Esophagus muscularis mucosa (tissue), 4 donors: ENCODE results near the gene SLC38A2. TPM values are rescaled to one million over a fixed set of nuclear protein-coding genes. Genes with fewer than 3 reads are reported as not detected.

Experiments used
- DNase-seq: peaks from one replicate; pipeline ENCODE4 v3.0.0-alpha.2; 2017; ENCODE audit errors: extremely low spot score
- H3K27ac ChIP-seq, 4 donors: fragments of 200-600 bp; sonication (generic); replicated peaks in 1 of 4; 1 replicate in 3 of 4; 2 replicates in 1 of 4; pipeline ENCODE4 v1.5.1; 2016 to 2019; ENCODE audit warnings: mild to moderate bottlenecking in 1 of 4
- H3K27me3 ChIP-seq, 4 donors: fragments of 200-600 bp; sonication (generic); one replicate each; pipeline versions ENCODE4 v1.5.1 to v1.6.0; 2016 to 2019
- H3K36me3 ChIP-seq, 4 donors: fragments of 200-600 bp; sonication (generic); one replicate each; pipeline ENCODE4 v1.5.1; 2016 to 2019
- H3K4me1 ChIP-seq, 4 donors: fragments of 200-600 bp; sonication (generic); one replicate each; pipeline ENCODE4 v1.5.1; 2016 to 2019
- H3K4me3 ChIP-seq, 4 donors: fragments of 200-600 bp; sonication (generic); 1 replicate in 2 of 4; 2 replicates in 2 of 4; pipeline ENCODE4 v1.5.1; 2016 to 2019; ENCODE audit warnings: mild to moderate bottlenecking in 4 of 4, moderate library complexity in 1 of 4
- H3K9me3 ChIP-seq, 4 donors: fragments of 200-600 bp; sonication (generic); 1 replicate in 3 of 4; 2 replicates in 1 of 4; pipeline ENCODE4 v1.5.1; 2016 to 2019
- CTCF ChIP-seq, 3 experiments: fragments of 200-600 bp in 2 of 3; fragments of 450-650 bp in 1 of 3; sonication (generic) in 2 of 3; IDR thresholded peaks; one replicate each; pipeline ENCODE4 v1.5.1; 2017 to 2019; ENCODE audit warnings: antibody characterized with exemption in 3 of 3, mild to moderate bottlenecking in 2 of 3, moderate library complexity in 1 of 3
- EP300 ChIP-seq: sonication (generic); formaldehyde crosslinking; IDR thresholded peaks from one replicate; pipeline ENCODE4 v1.6.1; 2017; ENCODE audit warnings: antibody characterized with exemption
- POLR2A ChIP-seq: fragments of 450-650 bp; IDR thresholded peaks from one replicate; pipeline ENCODE4 v1.6.1; 2017; ENCODE audit warnings: antibody characterized with exemption, moderate library complexity, mild to moderate bottlenecking, low read depth
- POLR2AphosphoS5 ChIP-seq, 2 donors: sonication (generic); formaldehyde crosslinking; IDR thresholded peaks; one replicate each; pipeline ENCODE4 v1.6.1; 2017; ENCODE audit warnings: antibody characterized with exemption in 2 of 2
- WGBS: methylation state at CpG from one replicate; pipeline ENCODE4 v1.1.5; 2018; 5-methylcytosine and 5-hydroxymethylcytosine counted together
- intact Hi-C: fragments of 100-400 bp; cut with DNase I; formaldehyde crosslinking; loops from one replicate; pipeline ENCODE4 v1.15.1; 2023
- total RNA-seq, 4 donors: library from RNA; depleted of rRNA; stranded (reverse); fragments of >200 nt; gene quantifications; one replicate each; pipeline versions ENCODE4 v1.1.0 to v1.2.1, GENCODE V29; 2016

The SLC38A2 gene
- total RNA-seq, 4 donors from 2014 or later = 177 to 241 (median 225) TPM

- H3K27ac ChIP-seq = peak overlapping the region; percentile 99
Observed at GRCh38 chr12:46386360-46386867, 13.8 kb upstream of the SLC38A2 start.

GRCh38 chr12:46385438-46385837 lies 12.9 kb upstream of the SLC38A2 start:
- Histone ChIP-seq H3K9me3 (no peaks in the 10 kb centered on the region), H3K27ac (peak overlapping the region; percentile 99), H3K36me3 (no peaks in the 10 kb centered on the region), H3K27me3 (no peaks in the 10 kb centered on the region), H3K4me1 (peaks cover 51 to 71% (median 70%) of the 10 kb centered on the region in 4 donors), H3K4me3 (no peak overlapping the region)
- intact Hi-C loops = loop anchor here (10.0 kb wide), 2 partner anchors 139 to 169 kb away; no protein-coding TSS in a partner anchor
- no peak for DNase-seq
- 71% methylated on average over 5 of the region's 5 CpGs for WGBS
- TF ChIP-seq EP300 (no peak), CTCF (IDR thresholded peaks at IDR 0.05) (no peak), POLR2A (no peak), POLR2AphosphoS5 (IDR thresholded peaks at IDR 0.05) (no peak)

More at GRCh38 chr12:46386360-46386867, 13.8 kb upstream of the SLC38A2 start:
- no peak for TF ChIP-seq EP300
- TF ChIP-seq POLR2A = no peak
- peak in 1 of 2 donors; percentile 55 for TF ChIP-seq POLR2AphosphoS5 (IDR thresholded peaks at IDR 0.05)
- no peak for TF ChIP-seq CTCF (IDR thresholded peaks at IDR 0.05)
- intact Hi-C loops = loop anchor here (10.0 kb wide), 2 partner anchors 138 to 168 kb away; no protein-coding TSS in a partner anchor
- Histone ChIP-seq H3K36me3 (no peaks in the 10 kb centered on the region), H3K4me3 (peak overlapping the region in 3 of 4 donors; percentile 25 to 33 (median 31)), H3K9me3 (no peaks in the 10 kb centered on the region), H3K4me1 (peaks cover 51 to 81% (median 70%) of the 10 kb centered on the region in 4 donors), H3K27me3 (no peaks in the 10 kb centered on the region)
- WGBS = 25% methylated on average over 3 of the region's 3 CpGs
- DNase-seq = no peak

GRCh38 chr12:46384451-46385309 lies 12.1 kb upstream of the SLC38A2 start:
- 75% methylated on average over 9 of the region's 9 CpGs for WGBS

More at GRCh38 chr12:46384451-46385309, 12.1 kb upstream of the SLC38A2 start:
- Histone ChIP-seq H3K4me1 (peaks cover 51 to 67% (median 63%) of the 10 kb centered on the region in 4 donors), H3K9me3 (no peaks in the 10 kb centered on the region), H3K36me3 (no peaks in the 10 kb centered on the region), H3K27ac (peak overlapping the region; percentile 99), H3K27me3 (no peaks in the 10 kb centered on the region), H3K4me3 (peak overlapping the region; percentile 76 to 80 (median 76))
- no peak for TF ChIP-seq POLR2AphosphoS5 (IDR thresholded peaks at IDR 0.05)
- no peak for TF ChIP-seq POLR2A
- TF ChIP-seq EP300 = no peak
- no peak for TF ChIP-seq CTCF (IDR thresholded peaks at IDR 0.05)
- intact Hi-C loops = loop anchor here (5.0 to 10.0 kb wide), 3 partner anchors 140 to 233 kb away; no protein-coding TSS in a partner anchor
- DNase-seq = no peak
